A549 (cell line): ENCODE measurements around the gene TNNC1.

ENCODE experiments used
- CBX2 ChIP-seq: fragments of 200-600 bp; sonication (generic); IDR thresholded peaks from 2 replicates; pipeline ENCODE4 v1.6.1; 2016; ENCODE audit warnings: low read depth, mild to moderate bottlenecking, borderline replicate concordance
- CBX8 ChIP-seq: fragments of 200-600 bp; sonication (generic); IDR thresholded peaks from 2 replicates; pipeline ENCODE4 v1.6.1; 2016
- CEBPB ChIP-seq, 2 experiments: fragments of >200 bp in 1 of 2; sonication (Bioruptor Twin) in 1 of 2; formaldehyde crosslinking in 1 of 2; IDR thresholded peaks; 2 replicates each; pipeline ENCODE4 v1.6.1; 2012 to 2016
- CTCF ChIP-seq: fragments of >200 bp; sonication (Bioruptor Twin); formaldehyde crosslinking; IDR thresholded peaks from 3 replicates; pipeline ENCODE4 v1.5.1; 2016
- E2F6 ChIP-seq: IDR thresholded peaks from 2 replicates; pipeline ENCODE4 v1.6.1; 2012; ENCODE audit warnings: low read depth, borderline replicate concordance
- ELK1 ChIP-seq: fragments of 150-350 bp; IDR thresholded peaks from 2 replicates; pipeline ENCODE4 v1.6.1; 2014; ENCODE audit warnings: low read depth, mild to moderate bottlenecking, low read length
- EP300 ChIP-seq, 2 experiments: fragments of >200 bp; sonication (Bioruptor Twin); formaldehyde crosslinking; IDR thresholded peaks; 2 replicates in 1 of 2; 3 replicates in 1 of 2; pipeline ENCODE4 v1.6.1; 2016 to 2017
- ESRRA ChIP-seq: fragments of 150-350 bp; IDR thresholded peaks from 2 replicates; pipeline ENCODE4 v1.6.1; 2014; ENCODE audit warnings: mild to moderate bottlenecking, low read length, borderline replicate concordance
- MAX ChIP-seq: IDR thresholded peaks from 2 replicates; pipeline ENCODE4 v1.6.1; 2012
- POLR2A ChIP-seq: IDR thresholded peaks from 2 replicates; pipeline ENCODE4 v1.6.1; 2012; ENCODE audit warnings: mild to moderate bottlenecking, low read length
- RCOR1 ChIP-seq: fragments of 150-350 bp; IDR thresholded peaks from 2 replicates; pipeline ENCODE4 v1.6.1; 2014; ENCODE audit warnings: antibody characterized with exemption, low read length, low read depth
- TP53 ChIP-seq: fragments of 250-450 bp; sonication (Bioruptor Pico); IDR thresholded peaks from 2 replicates; pipeline ENCODE4 v1.5.0; 2021; ENCODE audit warnings: mild to moderate bottlenecking, moderate library complexity

DNA sequence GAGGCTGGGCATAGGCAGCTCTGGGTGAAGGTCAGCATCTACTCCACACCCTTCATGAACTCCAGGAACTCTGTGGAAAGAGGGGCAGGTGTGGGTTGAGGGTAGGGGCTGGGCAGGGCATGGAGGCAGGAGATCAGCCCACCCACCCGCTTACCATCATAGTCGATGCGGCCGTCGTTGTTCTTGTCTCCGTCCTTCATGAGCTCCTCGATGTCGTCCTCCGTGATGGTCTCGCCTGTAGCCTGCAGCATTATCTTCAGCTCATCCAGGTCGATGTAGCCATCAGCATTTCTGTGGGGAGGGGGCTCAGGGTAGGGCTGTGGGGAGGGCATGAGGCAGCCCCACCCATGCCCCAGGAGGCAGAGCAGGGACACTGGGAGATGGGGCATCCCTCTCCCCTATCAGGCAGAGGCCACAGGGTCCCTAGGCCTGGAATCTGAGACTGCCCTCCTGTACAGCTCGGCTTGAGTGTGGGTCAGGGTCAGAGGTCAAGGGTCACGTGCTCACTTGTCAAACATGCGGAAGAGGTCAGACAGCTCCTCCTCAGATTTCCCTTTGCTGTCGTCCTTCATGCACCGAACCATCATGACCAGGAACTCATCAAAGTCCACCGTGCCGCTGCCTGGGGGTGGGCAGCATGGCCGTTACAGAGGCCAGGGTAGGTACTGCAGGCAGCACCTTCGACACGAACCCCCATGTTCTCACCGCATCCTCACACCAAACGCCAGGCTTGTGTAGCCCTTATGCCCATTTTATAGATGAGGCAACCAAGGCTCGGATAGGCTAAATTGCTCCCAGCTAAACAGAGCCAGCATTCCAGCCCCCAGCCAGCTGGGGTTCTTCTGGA is 2.4 kb downstream of the TNNC1 start:
- TF ChIP-seq E2F6 (no peak), CTCF (no peak), CBX8 (no peak), MAX (no peak), POLR2A (no peak), CEBPB (IDR thresholded peaks at IDR 0.05) (no peak), CBX2 (no peak), ESRRA (no peak), EP300 (IDR thresholded peaks at IDR 0.05) (no peak), ELK1 (no peak), RCOR1 (no peak), TP53 (no peak)
